NB4 (cell line): ENCODE measurements around the gene UBXN6.

Experiments used
- CTCF ChIP-seq: IDR thresholded peaks from one replicate; pipeline ENCODE4 v1.5.1; 2012; ENCODE audit warnings: low read depth, low read length
- MAX ChIP-seq: IDR thresholded peaks from 2 replicates; pipeline ENCODE4 v1.6.1; 2011; ENCODE audit warnings: low read depth, low read length
- POLR2A ChIP-seq: IDR thresholded peaks from 2 replicates; pipeline ENCODE4 v1.6.1; 2011; ENCODE audit warnings: mild to moderate bottlenecking; ENCODE audit not compliant: insufficient read length; ENCODE audit errors: extremely low read depth

- TF ChIP-seq CTCF (no peak), POLR2A (no peak), MAX (peak; percentile 82)
Observed at GRCh38 chr19:4430760-4431159, 26.8 kb downstream of the UBXN6 start.
